Measurements from ENCODE around the gene CCDC51.

The CCDC51 gene

DNA sequence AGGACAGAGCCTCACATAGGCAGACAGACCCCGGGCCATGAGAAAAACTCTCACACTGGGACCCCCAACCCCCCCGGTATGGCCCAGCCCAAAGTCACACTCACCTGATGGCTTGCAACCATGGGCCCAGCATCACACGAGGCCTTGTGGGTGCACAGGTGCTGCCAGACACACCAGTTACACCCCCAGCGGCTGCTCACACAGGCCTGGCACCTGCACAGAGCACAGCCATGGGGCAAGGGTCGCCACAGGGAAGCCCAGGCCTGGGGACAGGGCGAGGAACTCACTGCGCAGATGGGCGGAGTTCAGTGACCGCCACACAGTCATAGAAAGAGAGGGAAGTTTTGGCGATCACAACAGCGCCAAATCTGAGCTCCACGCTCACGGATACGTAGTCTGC lies 19.4 kb downstream of the CCDC51 start:
- no peak for DNase-seq (ENCODE audit: low read depth, low spot score)

DNA sequence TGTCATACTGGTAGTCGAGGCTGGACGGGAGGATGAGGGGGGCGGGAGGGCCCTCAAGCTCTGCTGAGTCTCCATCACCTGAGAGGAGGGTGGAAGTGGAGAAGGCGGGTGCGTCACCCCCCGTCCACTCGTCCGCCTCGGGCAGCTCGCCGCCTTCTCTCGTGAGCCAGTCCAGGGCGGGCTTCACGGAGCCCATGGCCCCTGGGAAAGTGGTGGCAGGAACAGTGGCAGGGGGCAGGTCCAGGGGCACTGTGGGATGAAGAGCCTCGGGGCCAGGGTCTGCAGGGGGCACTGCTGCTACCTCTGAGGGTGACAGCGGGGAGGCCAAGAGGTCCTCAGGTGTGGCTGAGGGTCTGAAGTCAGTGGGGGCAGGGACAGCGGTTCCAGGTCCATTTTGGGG lies 20.3 kb downstream of the CCDC51 start:
- DNase-seq (ENCODE audit: low read depth, low spot score), result no peak

DNA sequence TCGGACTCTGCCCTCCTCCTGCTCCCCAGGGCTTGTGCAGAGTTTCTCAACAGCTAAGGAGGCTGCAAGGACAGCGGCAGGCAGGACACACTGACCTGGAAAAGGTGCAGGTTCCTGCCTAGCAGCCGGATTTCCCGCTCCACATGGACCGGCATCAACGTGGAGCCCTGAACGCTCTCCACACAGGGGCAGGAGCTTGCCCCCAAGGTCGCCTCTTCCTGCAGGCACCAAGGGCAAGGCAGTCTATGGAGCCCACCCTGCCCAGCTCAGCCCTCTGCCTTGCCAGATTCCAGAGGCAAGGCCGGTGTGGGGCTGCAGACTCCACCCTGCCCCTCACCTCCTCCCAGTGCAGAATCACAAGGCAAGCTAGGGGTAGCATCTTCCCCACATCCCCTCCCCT lies 20.8 kb downstream of the CCDC51 start:
- DNase-seq (ENCODE audit: low read depth, low spot score), result no peak

DNA sequence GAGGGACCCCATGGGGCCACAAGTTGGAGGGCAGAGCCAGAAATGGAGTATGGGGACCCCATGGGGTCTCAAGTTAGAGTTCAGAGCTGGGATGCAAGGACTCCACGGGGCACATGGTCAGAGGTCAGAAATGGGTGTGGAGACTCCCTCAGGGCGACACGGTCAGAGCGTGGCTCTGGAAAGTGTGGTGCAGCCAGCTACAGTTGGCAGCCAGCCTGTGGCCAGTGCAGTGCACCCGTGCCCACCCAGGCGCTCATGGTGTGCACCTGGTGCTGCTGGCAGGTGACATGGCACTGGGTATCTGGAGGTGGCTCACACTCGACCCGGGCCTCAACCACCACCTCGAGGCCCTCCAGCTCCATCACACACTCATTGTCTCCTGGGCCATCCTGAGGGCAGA lies 21.3 kb downstream of the CCDC51 start:
- no peak for DNase-seq (ENCODE audit: low read depth, low spot score)

DNA sequence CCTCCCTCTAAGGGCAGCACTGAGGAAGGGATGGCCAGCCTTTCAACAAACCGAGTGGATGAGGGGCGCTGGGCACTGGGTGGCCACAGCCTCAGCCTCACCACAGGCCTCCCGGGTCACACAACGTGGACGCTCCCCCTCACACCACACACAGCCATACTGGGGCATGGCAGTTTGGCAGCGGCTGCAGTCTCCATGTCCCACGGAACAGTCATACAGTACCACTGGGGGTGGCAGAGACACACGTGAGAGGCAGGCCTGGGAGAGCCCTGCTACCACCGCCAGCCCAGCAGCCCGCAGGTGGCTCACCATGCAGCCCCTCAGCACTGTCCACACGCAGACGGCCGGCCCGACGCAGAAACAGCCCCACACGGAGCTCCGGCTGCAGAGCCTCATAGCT lies 21.8 kb downstream of the CCDC51 start:
- DNase-seq (ENCODE audit: low read depth, low spot score), result no peak

DNA sequence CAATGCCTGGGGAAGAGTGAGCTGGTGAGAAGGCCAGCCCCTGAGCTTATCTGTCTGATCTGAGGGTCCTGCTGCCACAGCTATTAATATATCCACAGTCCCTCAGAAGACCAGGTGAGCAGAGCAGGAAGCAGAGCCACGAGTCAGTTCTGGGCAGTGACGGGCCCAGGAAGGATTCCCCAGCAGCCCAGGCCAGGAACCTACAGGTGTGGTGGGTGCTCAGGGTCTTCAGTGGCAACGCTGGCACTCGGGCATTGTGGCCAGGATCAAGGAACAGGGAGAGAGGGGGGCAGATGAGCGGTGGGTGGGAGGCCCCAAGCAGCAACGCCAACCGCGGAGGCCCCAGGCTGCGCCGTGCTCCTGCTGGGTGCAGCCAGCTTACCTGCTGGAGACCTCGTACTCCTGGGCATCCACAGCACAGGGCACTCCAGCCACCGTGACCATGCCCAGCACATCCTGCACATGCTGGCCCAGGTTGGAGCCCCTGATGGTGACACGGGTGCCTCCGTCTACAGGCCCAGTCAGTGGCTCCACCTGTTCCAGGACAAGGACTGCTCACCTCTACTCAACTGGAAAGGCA lies 22.3 kb downstream of the CCDC51 start:
- no peak for DNase-seq (ENCODE audit: low read depth, low spot score)

DNA sequence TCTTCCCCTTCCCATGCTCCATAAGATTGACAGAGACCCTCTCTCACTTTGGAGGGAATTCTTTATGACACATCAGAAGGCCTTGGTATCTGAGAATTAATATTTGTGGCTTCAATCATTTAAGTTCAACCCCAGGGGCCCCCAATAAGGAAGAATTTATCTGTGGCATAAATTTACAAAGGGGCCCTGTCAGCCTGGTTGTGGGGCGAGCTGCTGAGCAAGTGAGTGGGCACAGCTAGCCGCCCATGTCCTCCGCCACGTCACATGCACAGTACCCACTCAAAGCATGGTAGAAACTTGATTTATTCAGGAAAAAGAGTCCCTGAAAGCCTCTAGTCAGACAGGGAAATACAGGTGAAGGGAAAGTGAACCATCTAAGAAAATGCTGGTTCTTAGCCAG lies 23.4 kb downstream of the CCDC51 start:
- DNase-seq (ENCODE audit: low read depth, low spot score), result no peak

DNA sequence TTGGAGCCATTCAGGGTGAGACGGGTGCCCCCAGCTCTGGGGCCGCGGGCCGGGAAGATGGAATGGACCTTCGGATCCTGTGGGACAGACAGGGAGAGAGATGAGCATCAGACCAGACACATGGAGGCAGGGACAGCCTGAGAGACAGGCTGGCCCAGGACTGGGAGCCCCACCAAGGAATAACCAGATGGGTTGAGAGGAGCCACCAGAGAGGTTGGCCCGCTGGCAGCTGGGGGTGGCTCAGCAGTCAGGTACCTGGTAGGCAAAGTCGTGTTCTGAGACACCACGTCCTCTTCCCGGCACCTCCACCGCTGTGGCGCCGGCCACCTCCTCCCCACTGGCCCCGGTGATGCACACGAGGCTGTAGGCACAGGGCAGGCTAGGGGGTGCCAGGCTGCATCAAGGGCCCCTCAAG lies 23.8 kb downstream of the CCDC51 start:
- DNase-seq (ENCODE audit: low read depth, low spot score), result no peak

DNA sequence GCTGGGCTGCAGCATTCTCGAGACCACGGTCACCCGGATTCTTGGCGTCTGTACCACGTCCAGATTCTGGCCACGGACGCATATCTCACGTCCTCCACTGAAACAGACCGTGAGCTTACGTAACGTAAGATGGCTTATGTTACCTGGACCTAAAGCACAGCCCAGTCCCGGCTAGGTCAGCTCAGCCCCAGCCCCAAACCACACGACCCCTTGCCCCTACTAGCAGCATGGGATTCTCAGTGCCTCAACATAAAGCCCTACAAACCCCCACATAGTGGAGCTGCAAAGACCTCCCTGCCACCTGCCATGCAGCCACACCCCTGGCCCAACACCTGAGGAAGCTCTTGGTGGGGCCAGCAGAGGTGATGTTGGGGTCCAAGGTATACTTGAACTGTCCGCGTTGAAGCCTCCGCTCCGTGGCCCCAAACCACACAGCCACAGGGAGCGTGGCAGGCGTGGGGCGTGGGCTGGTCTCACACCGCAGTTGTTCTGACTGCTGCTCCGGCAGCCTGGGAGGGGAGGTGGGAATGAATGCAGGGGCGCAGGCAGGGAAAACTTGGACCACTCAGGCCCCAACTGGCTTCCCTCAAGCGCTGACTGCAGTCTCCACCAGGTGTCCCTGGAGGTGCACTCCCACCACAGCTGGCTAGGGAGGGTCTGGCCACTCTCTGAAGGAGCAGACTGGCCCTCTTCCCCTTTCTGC lies 24.5 kb downstream of the CCDC51 start:
- DNase-seq (ENCODE audit: low read depth, low spot score), result no peak

DNA sequence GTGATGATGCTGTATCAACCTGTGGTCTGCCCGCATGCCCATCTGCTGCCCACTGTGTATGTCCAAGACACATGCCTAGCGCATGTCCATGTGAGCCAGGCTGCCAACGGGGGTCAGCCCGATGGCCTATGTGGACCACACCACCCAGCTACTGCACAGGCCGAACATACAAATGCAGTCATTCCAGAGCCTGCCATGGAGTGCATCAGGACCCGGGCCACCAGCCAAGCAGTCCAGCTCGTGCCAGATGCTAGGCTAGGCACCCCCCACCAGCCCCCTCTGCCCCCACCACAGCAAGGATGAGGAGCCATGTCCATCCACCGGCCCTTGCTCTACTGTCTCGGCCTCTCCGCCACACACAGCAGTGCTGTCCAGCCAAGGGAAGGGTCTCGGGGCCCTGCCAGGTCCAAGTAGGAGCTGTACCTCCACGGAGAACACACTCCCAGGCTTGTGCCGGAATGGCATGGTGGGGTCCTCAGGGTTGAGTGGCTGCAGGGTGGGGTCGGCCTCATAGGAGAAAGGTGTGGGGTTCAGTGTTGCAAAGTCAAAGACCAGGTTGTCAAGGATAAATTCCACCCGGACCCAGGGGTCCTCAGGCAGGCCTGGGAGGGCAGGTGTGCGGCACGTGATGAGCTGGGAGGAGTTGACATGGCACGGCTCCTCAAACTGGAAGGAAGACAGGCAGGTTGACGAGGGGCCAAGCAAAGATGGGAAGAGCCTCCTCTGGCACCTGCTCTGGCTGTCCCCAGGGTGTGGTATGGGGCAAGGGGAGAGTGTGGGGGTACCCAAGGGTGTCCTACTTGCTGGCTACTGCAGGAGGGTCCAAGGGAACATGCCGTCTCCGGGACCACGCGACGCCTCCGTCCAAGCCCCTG lies 25.3 kb downstream of the CCDC51 start:
- DNase-seq (ENCODE audit: low read depth, low spot score), result no peak

DNA sequence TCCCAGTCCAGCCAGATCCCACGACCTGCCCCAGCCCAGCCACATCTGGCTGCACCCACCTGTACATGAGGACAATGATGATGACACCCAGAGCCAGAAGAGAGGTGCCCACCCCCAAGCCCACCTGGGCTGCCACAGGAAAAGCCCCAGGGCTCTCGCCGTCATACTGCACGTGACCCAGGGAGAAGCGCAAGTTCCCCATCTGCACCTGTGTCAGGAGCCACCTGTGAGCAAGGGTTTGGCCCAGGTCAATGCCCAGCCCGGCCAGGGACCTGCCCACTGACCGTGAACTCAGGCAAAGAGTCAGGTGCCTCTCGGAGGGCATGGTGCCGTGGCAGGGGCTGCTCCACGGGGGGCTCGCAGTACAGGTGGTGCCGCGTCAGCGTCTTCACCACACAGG lies 26.3 kb downstream of the CCDC51 start:
- DNase-seq (ENCODE audit: low read depth, low spot score), result no peak

DNA sequence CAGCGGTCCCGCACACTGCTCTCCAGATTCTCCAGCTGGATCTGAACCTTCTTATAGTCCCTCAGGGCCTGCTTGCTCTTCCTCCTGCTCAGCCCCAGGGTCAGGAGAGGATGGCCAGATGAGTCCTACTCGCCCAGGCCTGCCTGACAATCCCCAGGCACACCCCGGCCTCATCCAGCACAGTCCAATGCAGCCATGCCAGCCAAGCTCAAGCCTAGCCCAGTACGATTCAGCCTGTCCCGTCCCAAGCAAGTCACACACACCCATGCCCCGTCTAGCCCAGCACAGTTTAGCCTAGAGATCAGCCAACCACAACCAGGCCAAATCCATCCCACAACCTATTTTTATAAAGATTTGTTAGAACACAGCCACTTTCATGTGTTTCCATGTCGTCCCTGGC lies 26.8 kb downstream of the CCDC51 start:
- DNase-seq (ENCODE audit: low read depth, low spot score), result no peak

DNA sequence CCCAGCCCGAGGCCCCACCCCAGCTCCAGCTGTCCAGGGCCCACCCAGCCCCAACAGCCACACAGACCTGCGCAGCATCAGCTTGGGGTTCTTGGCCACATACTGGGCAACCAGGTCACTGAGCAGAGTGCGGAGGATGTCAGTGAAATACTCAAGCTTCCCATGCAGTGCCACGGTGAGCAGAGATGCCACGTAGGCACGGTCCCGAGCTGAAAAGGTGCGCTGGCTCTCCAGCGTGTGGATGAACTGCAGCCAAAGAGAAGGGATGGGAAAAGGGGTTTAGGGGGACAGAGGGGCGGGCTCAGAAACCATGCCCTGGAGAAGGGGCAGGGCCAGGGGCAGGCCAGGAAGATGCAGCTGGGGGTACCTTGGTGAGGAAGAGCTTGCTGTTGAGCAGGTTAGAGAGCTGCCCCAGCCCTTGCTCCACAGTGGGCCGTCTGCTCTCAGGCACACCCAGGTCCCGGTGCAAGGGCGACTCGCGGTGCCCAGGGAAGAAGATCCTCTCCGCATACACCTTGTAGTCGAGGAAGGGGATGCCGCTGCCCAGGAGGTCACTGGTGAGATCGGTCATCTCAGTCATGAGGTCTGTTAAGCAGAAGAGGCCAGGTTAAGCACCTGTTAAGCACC lies 27.4 kb downstream of the CCDC51 start:
- DNase-seq (ENCODE audit: low read depth, low spot score), result no peak

DNA sequence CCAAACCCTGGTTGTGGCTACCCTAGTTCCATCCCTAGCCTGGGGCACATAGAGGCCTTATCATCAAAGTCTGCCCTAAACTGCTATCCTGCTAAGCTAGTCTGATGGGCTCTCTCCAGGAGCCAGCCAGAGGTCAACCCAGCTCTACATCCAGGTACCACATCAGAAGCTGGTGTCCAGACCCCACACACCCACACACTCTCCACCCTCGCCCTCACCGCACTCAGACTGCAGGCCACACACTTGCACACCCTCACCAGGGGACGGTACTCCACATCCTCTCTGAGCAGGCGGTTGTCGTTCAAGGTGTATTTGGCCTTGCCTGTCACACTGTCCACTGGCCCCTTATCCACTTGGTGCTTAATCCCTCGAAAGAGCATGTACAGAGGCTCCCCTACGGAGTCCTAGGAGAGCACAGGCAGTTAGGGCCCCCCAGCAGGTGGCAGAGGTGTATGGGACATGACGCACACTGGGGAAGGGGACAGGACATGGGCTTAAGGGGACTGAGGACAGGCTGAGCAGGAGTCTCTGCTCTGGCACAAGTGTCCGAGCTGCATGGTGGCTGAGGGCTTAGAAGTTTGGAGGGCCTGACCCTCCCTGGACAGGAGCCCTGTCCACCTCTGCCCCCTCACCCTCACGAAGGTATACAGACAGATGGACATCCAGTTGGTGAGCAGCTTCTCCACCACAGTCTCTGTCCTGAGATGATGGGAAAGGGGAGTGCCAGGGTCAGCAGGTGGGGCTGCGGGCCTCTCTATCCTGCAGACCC lies 28.1 kb downstream of the CCDC51 start:
- no peak for DNase-seq (ENCODE audit: low read depth, low spot score)

DNA sequence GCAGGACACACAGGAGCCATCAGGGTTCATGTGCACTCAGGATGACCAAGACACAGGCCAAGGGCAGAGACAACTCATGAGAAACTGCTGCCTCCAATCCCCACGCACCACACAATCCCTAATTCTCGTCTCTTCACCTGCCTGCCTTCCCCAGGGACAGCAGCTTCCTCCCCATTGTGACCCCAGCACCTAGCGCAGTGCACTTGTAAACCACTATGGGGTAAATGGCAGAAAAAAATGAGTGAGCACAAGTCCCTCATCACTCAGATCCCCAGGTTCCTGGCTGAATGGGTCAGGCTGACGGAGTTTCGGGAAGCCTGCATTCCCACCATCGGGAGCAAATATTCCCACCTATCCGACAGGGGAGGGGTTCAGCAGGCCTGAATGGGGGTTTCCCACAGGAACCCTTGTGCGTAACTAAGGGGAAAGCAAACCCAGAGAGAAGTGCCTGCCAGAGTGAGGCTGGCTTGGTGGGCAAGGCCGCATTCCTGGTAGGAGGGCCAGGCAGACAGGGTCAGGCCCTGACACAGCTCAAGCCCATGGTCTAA lies 28.8 kb downstream of the CCDC51 start:
- DNase-seq (ENCODE audit: low read depth, low spot score), result no peak

DNA sequence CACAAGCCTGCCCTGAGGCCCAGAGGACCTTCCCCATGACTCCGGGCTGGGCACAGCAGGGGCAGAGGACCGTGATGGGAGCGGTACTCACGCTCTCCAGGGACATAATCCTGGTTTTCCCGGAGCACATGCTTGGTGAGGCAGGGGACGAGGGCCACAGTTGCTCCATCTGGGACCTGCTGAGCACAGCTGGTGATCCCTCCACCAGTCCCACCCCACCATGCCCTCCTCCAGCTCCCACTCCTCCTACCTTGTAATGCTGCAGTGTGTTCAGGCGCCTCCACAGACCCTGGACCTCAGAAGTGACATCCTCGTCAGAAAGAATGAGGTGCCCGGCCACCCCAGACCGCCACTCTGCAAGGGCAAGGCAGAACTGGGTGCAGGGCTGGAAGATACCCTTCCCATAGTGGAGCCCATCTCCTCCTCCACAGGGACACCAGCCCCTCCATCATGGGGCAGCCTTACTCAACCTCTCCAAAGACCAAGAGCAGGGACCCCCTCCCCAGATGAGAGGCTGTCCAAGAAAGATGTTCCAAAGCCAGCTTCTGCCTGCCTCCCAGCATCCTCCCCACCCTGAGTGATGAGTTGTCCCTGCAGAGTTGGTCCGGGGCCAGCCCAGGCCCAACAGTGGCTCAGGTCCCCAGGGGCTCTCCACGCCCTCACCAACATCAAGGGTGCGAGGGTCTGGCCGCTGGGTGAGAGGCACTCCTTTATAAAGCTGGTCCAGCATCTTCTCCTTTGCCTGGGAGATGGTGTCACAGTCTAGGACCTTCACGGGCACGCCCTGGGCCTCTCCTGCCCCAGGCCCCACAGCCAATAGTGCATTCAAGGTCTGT lies 29.5 kb downstream of the CCDC51 start:
- DNase-seq (ENCODE audit: low read depth, low spot score), result no peak

DNA sequence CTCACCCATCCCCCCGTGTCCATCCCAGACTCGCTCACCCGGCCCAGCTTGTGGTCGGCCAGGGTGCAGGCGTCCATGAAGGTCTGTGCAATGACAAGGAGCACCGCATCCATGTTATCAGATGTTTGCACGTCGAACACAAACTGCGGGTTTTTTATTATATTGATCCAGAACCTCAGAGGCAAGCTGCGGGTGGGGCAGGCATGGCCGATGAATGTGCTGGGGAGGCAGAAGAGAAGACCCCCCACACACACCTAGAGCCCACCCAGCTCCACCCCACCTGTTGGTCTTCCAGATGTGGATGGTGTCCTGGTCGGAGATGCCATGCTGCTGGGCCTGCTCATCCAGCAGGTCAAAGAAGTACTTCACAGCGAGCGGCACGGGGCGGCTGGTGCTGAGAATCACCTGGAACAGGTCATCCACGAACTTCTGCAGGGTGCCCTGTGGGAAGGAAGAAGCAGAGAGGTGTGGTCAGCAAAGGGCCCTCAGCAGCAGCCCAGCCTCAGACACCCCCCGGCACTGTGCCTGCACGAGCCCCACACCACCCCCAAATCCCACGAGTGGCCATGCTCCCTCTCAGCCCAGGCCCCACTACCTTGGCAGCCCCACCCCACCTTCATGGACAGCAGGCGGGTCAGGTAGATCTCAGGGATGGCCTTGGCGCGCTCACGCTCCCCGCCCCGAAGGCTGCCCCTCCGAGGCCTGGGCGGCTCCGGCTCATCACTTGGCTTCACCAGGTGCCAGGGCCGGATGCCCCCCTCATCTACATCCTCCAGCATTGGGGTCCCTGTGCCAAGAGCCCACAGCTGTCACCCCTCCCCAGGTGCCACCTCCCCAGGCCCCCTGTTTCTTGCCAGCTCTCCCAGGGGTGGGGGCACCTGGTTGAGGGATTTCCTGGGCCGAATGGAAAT lies 30.4 kb downstream of the CCDC51 start:
- DNase-seq (ENCODE audit: low read depth, low spot score), result no peak

DNA sequence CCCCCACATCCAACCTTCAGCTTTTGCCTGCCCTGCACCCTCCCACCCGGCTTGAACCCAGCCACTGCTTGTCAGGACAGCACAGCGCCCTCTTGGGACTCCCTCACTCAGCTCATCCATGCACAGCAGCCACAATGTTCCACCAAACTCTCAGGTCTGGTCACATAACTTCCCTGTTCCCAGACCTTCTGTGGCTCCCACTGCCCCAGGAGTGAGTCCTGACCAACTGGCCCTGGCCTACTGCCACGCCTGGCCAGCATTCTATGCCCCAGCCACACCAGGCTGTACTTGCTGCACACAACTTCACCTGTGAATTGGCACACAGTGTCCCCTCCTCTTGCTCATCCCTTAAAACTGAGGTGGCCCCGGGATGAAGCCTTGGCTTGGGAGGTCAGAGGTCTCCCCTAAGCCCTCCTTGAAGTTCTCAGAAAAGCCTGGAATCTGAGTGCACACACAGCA lies 31.1 kb downstream of the CCDC51 start:
- no peak for DNase-seq (ENCODE audit: low read depth, low spot score)

DNA sequence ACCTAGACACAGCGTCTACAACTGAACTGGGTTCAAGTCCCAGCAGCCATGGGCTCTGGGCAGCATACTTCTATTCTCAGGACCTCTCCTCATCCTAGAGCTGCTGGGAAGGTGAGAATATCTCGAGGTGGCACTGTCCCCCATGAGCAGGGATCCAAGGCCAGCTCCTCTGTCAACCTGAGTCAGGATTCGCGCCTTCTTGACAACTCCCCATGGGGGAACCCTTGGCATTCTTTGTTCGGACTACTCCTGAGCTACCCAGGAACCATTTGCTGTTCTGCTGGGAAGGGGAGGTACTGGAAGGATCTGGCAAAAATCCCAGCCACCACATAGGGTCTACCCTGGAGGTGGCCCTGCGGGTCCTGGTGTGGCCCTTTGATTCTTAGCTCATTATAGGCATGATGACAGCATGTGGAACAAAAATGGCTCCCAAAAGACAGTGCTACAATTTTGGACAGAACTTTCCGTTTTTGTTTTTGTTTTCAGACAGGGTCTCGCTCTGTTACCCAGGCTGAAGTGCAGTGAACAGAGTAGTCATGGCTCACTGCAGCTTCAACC lies 32.3 kb downstream of the CCDC51 start:
- DNase-seq (ENCODE audit: low read depth, low spot score), result no peak

Measured in iPS DF 19.7 (cell line).